Measurements from ENCODE around the gene PAPPA. TPM values are rescaled to one million over a fixed set of nuclear protein-coding genes. Genes with fewer than 3 reads are reported as not detected.

PAPPA gene
- total and polyA plus RNA-seq, 9 of the 15 experiments (the other 6 are each of a cell fraction or from before 2014, with no cell fraction given) = 0.06 to 0.18 (median 0.11) TPM

GRCh38 chr9:116394894-116395698, 241.5 kb downstream of the PAPPA start (continued):
- TF ChIP-seq VEZF1 (CRISPR knock-in tag; IDR thresholded peaks at IDR 0.05) = peak; percentile 25
- TF ChIP-seq KDM2B (CRISPR knock-in tag; IDR thresholded peaks at IDR 0.05) = no peak
- TF ChIP-seq ZNF197 (CRISPR knock-in tag; IDR thresholded peaks at IDR 0.05; ENCODE audit: low read depth) = peak; percentile 76; the same call in 1 of the 2 replicates
- no peak for TF ChIP-seq ZNF77 (CRISPR knock-in tag; IDR thresholded peaks at IDR 0.05)
- peak; percentile 92 for TF ChIP-seq DPF2 (IDR thresholded peaks at IDR 0.05)
- no peak for TF ChIP-seq SREBF1 (IDR thresholded peaks at IDR 0.05; ENCODE audit: borderline replicate concordance, low read depth, low read length)
- no peak for TF ChIP-seq SRSF7 (optimal IDR thresholded peaks at IDR 0.05; ENCODE audit: low read depth, low read length)
- peak; percentile 18 to 45; a peak in 3 of 4 replicates for TF ChIP-seq RAD21 (CRISPR knock-in tag; conservative IDR thresholded peaks at IDR 0.05 in 1 of 2, IDR thresholded peaks at IDR 0.05 in 1 of 2)
- no peak for TF ChIP-seq TFAP4 (CRISPR knock-in tag; IDR thresholded peaks at IDR 0.05; ENCODE audit: borderline replicate concordance)
- no peak for TF ChIP-seq ZNF707 (CRISPR knock-in tag; conservative IDR thresholded peaks at IDR 0.05)
- no peak for TF ChIP-seq FOXP4 (CRISPR knock-in tag; IDR thresholded peaks at IDR 0.05; ENCODE audit: borderline replicate concordance)
- TF ChIP-seq E2F1 (CRISPR knock-in tag; IDR thresholded peaks at IDR 0.05) = no peak
- no peak for TF ChIP-seq ZBTB34 (CRISPR knock-in tag; IDR thresholded peaks at IDR 0.05)
- no peak for TF ChIP-seq AFF4 (CRISPR knock-in tag; IDR thresholded peaks at IDR 0.05)
